A172 (cell line): Measurements from ENCODE around the gene CXorf51A. TPM values are rescaled to one million over a fixed set of nuclear protein-coding genes. Genes with fewer than 3 reads are reported as not detected.
"Not testable (repeated sequence)": the region's sequence is repeated elsewhere in the genome, so short reads cannot be mapped to it uniquely, and the experiment has no call there.

Experiments
- DNase-seq: peaks from one replicate; pipeline ENCODE4 v3.0.0-alpha.2; 2015; ENCODE audit warnings: low spot score
- total RNA-seq: library from RNA; depleted of rRNA; stranded (reverse); fragments of >200 nt; shearing (Covaris generic); gene quantifications from 2 replicates; pipeline ENCODE4 v1.2.3, GENCODE V29; 2014; rRNA removed

CXorf51A gene
- not detected in 2 replicates for total RNA-seq

DNA sequence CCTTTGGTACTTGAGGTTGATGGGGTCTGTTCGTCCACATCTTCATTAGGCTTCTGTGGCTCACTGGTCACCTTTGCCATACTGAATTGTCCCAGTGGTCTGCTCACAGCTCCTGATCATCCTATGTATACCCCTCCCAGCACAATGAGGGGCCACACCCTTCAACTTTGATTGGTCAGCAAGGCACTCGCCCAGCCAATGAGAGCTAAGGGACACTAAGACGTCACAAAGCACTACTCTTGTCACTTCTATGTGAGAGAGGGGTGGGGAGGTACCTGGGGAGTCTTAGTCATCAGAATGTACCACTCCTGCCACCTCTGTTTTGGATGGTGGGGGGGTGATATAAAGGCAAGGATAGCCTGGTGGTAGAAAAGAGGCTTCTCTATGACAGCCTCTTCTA is at the start of gene CXorf51A:
Gene CXorf51A (minus strand): TSS at position 101 of the 400 bp plus-strand sequence. CDS start 21 bp downstream, at position 80.
- DNase-seq, result not testable (repeated sequence)

DNA sequence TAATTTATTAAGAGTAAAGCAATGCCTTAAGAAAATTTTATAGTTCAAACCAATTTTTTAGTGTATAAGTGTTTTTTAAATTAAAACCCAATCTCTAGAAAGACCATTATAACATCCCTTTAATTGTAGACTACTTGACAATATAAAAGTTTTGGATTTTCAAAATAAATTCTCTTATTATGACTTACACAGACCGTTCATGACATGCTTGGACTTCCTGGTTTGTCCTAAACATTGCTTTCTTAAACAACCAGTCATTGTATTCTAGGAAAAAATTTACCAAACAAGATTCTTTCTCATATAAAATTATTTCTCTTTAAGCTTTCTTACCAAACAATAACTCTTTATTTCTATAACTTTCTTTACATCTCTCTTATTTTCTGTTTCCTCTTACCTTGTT is 49.0 kb upstream of the CXorf51A start:
- no peak for DNase-seq

DNA sequence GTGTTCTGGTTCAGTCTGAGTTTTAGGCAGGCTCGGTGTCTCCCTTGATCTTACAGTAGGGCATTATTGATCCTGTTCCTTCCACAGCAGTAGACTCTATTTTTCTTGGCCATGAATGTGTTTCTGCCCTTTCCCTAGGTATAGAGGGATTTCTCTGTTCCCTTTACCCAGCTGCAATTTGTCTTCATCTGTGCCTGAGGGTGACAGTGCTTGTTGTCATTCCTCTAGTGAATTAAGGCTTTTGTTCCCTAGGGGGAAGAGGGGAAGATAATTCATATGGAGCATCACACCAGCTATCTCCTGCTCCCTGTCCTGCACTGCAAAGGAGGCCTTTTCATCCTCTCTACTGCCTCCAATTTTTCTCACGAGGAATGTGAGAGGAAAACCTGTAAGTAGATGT is 39.7 kb upstream of the CXorf51A start:
- no peak for DNase-seq

DNA sequence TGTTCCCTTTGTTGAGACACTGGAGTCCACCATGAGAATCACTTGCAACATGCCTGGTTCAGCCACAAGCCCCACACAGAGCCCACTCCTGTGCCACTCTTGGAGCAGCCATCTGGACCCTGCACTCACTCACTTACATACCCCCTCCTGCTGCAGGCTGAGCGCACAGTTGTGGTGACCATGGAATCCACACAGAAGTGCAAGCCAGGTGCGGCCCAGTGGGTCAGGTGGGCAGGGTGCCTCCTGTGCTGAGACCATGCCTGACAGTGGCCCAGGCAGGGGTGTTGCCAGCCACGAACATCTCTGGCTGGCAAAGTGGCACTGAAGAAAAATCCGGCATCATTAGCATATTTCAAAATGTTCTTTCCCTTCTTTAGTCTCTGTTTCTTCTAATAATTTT is 17.4 kb upstream of the CXorf51A start:
- no peak for DNase-seq

DNA sequence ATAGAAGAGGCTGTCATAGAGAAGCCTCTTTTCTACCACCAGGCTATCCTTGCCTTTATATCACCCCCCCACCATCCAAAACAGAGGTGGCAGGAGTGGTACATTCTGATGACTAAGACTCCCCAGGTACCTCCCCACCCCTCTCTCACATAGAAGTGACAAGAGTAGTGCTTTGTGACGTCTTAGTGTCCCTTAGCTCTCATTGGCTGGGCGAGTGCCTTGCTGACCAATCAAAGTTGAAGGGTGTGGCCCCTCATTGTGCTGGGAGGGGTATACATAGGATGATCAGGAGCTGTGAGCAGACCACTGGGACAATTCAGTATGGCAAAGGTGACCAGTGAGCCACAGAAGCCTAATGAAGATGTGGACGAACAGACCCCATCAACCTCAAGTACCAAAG is 5.1 kb downstream of the CXorf51A start, which contains the start of gene CXorf51B:
Gene CXorf51B (plus strand): TSS at position 301 of the 400 bp plus-strand sequence. CDS start 21 bp downstream, at position 322.
- not testable (repeated sequence) for DNase-seq

Other genes with a start within 250 kb of the CXorf51A start
- not detected in 2 replicates for gene CXorf51B, start 5.0 kb downstream of the CXorf51A start, total RNA-seq